ENCODE results near the gene TMIE. TPM values are rescaled to one million over a fixed set of nuclear protein-coding genes. Genes with fewer than 3 reads are reported as not detected.

Gene TMIE
- total RNA-seq, 1 donor = not detected

DNA sequence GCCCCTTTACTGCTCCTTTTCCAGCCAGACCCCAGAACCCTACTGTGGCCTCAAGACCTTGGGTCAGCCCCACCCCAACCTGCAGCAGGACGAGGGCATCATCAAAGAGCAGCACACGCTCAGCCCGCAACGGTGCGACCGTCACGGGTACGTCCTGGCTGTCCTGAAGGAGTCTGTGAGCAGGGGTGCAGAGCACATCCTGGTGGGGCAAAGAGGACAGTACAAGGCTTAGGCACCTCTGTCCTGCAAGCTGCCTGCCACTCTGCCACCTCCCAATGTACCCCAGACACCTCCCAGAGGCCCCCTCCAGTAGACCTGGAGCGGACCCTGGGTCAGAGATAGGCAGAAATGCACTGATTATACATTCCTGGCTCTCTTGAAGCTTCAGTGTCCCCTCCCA lies 15.7 kb upstream of the TMIE start:
- TF ChIP-seq, protein P1, sequence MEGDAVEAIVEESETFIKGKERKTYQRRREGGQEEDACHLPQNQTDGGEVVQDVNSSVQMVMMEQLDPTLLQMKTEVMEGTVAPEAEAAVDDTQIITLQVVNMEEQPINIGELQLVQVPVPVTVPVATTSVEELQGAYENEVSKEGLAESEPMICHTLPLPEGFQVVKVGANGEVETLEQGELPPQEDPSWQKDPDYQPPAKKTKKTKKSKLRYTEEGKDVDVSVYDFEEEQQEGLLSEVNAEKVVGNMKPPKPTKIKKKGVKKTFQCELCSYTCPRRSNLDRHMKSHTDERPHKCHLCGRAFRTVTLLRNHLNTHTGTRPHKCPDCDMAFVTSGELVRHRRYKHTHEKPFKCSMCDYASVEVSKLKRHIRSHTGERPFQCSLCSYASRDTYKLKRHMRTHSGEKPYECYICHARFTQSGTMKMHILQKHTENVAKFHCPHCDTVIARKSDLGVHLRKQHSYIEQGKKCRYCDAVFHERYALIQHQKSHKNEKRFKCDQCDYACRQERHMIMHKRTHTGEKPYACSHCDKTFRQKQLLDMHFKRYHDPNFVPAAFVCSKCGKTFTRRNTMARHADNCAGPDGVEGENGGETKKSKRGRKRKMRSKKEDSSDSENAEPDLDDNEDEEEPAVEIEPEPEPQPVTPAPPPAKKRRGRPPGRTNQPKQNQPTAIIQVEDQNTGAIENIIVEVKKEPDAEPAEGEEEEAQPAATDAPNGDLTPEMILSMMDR (IDR thresholded peaks at IDR 0.05; ENCODE audit: insufficient read depth, low read depth, low read length) = no peak

GRCh38 chr3:46690798-46691197 lies 10.4 kb upstream of the TMIE start:
- no peak for DNase-seq (ENCODE audit: low read depth)
- no peak overlapping the region for H3K4me3 ChIP-seq (ENCODE audit: low read depth, low read length)
- TF ChIP-seq, protein P1 (IDR thresholded peaks at IDR 0.05; ENCODE audit: insufficient read depth, low read depth, low read length) = no peak

More for the DNA sequence above, 15.7 kb upstream of the TMIE start:
- DNase-seq (ENCODE audit: low read depth) = no peak
- no peak overlapping the region for H3K4me3 ChIP-seq (ENCODE audit: low read depth, low read length)

GRCh38 chr3:46692566-46692990 lies 8.6 kb upstream of the TMIE start:
- TF ChIP-seq, protein P1 (IDR thresholded peaks at IDR 0.05; ENCODE audit: insufficient read depth, low read depth, low read length) = no peak
- DNase-seq (ENCODE audit: low read depth) = no peak
- H3K4me3 ChIP-seq (ENCODE audit: low read depth, low read length) = no peak overlapping the region

GRCh38 chr3:46693038-46693891 lies 7.9 kb upstream of the TMIE start, which contains the start of gene ALS2CL:
Gene ALS2CL, minus strand, starts transcription at chr3:46693679. Its CDS starts 4,239 bp downstream, at chr3:46689440.
- peak within 1 kb of the TSS; percentile 60 for H3K4me3 ChIP-seq (ENCODE audit: low read depth, low read length)
- no peak for DNase-seq (ENCODE audit: low read depth)
- TF ChIP-seq, protein P1 (IDR thresholded peaks at IDR 0.05; ENCODE audit: insufficient read depth, low read depth, low read length) = no peak

DNA sequence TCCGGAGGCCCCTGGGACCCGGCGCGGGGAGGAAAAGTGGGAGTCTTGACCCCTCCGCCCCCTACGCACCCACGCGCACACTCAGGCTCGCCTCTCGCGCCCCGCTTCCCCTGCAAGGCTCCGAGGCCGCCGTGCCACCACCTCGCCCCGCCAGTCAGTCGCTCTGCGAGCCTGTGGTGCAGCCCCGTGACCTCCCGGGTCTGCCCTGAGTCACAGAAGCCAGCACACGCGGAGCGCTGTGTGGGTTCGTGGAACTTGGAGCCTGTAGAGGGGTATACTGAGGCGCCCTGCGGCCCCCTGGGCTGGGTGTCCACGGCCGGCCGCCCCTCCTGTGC lies 7.3 kb upstream of the TMIE start:
- TF ChIP-seq, protein P1 (IDR thresholded peaks at IDR 0.05; ENCODE audit: insufficient read depth, low read depth, low read length) = no peak
- H3K4me3 ChIP-seq (ENCODE audit: low read depth, low read length) = peak overlapping the region; percentile 60
- no peak for DNase-seq (ENCODE audit: low read depth)

GRCh38 chr3:46694520-46694919 lies 6.7 kb upstream of the TMIE start:
- no peak overlapping the region for H3K4me3 ChIP-seq (ENCODE audit: low read depth, low read length)
- no peak for DNase-seq (ENCODE audit: low read depth)
- TF ChIP-seq, protein P1 (IDR thresholded peaks at IDR 0.05; ENCODE audit: insufficient read depth, low read depth, low read length) = no peak

All from fibroblast of villous mesenchyme (primary cell).